ENCODE measurements around the gene MGAT5B.

Gene MGAT5B

GRCh38 chr17:76905836-76906235, 37.6 kb downstream of the MGAT5B start:
- DNase-seq (ENCODE audit: low spot score): no peak

GRCh38 chr17:76906463-76906862, 38.3 kb downstream of the MGAT5B start:
- DNase-seq (ENCODE audit: low spot score): no peak

GRCh38 chr17:76907352-76907751, 39.1 kb downstream of the MGAT5B start:
- DNase-seq (ENCODE audit: low spot score): no peak

GRCh38 chr17:76909971-76910760, 42.0 kb downstream of the MGAT5B start:
- DNase-seq (ENCODE audit: low spot score): peak; percentile 51

GRCh38 chr17:76911299-76912017, 43.3 kb downstream of the MGAT5B start:
- DNase-seq (ENCODE audit: low spot score): no peak

- no peak for DNase-seq (ENCODE audit: low spot score)
These were observed 44.4 kb downstream of the MGAT5B start for GRCh38 chr17:76912421-76913164.

GRCh38 chr17:76914937-76915336, 46.7 kb downstream of the MGAT5B start:
- DNase-seq (ENCODE audit: low spot score): no peak

- no peak for DNase-seq (ENCODE audit: low spot score)
These were observed 47.8 kb downstream of the MGAT5B start for GRCh38 chr17:76915840-76916510.

- no peak for DNase-seq (ENCODE audit: low spot score)
These were observed 49.6 kb downstream of the MGAT5B start for GRCh38 chr17:76917829-76918228.

GRCh38 chr17:76918811-76919210, 50.6 kb downstream of the MGAT5B start:
- DNase-seq (ENCODE audit: low spot score): no peak

- DNase-seq (ENCODE audit: low spot score): no peak
These were observed 52.3 kb downstream of the MGAT5B start for GRCh38 chr17:76920364-76921139.

GRCh38 chr17:76921340-76922036, 53.3 kb downstream of the MGAT5B start:
- DNase-seq (ENCODE audit: low spot score): no peak

- DNase-seq (ENCODE audit: low spot score): no peak
These were observed 53.9 kb downstream of the MGAT5B start for GRCh38 chr17:76922084-76922483.

- DNase-seq (ENCODE audit: low spot score): no peak
These were observed 54.8 kb downstream of the MGAT5B start for GRCh38 chr17:76922967-76923366.

GRCh38 chr17:76923491-76923890, 55.3 kb downstream of the MGAT5B start:
- no peak for DNase-seq (ENCODE audit: low spot score)

GRCh38 chr17:76924345-76925342, 56.4 kb downstream of the MGAT5B start:
- DNase-seq (ENCODE audit: low spot score): no peak

- DNase-seq (ENCODE audit: low spot score): no peak
These were observed 57.3 kb downstream of the MGAT5B start for GRCh38 chr17:76925441-76925891.

- DNase-seq (ENCODE audit: low spot score): no peak
These were observed 58.1 kb downstream of the MGAT5B start for GRCh38 chr17:76926237-76926866.

- DNase-seq (ENCODE audit: low spot score): no peak
These were observed 59.4 kb downstream of the MGAT5B start for GRCh38 chr17:76927577-76927976.
